NB4 (cell line): ENCODE data around the gene ZNF469.

Experiments used
- DNase-seq: peaks from one replicate; pipeline ENCODE4 v3.0.0; 2010; ENCODE audit warnings: low read depth
- H3K4me3 ChIP-seq: one replicate; pipeline ENCODE4 v1.5.1; 2011; ENCODE audit warnings: mild to moderate bottlenecking, low read depth, low read length, moderate library complexity
- CTCF ChIP-seq: IDR thresholded peaks from one replicate; pipeline ENCODE4 v1.5.1; 2012; ENCODE audit warnings: low read depth, low read length
- MYC ChIP-seq: IDR thresholded peaks from 2 replicates; pipeline ENCODE4 v1.6.1; 2011; ENCODE audit warnings: low read depth, low read length
- POLR2A ChIP-seq: IDR thresholded peaks from 2 replicates; pipeline ENCODE4 v1.6.1; 2011; ENCODE audit warnings: mild to moderate bottlenecking; ENCODE audit not compliant: insufficient read length; ENCODE audit errors: extremely low read depth
- TF ChIP-seq, protein P1 (sequence below): IDR thresholded peaks from 2 replicates; pipeline ENCODE4 v1.6.1; 2011; ENCODE audit warnings: low read depth, low read length

Gene ZNF469

GRCh38 chr16:88338111-88338510, 44.6 kb upstream of the ZNF469 start:
- no peak overlapping the region for H3K4me3 ChIP-seq
- TF ChIP-seq, protein P1, sequence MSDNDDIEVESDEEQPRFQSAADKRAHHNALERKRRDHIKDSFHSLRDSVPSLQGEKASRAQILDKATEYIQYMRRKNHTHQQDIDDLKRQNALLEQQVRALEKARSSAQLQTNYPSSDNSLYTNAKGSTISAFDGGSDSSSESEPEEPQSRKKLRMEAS: no peak
- TF ChIP-seq MYC (no peak), CTCF (no peak)
- DNase-seq: no peak

DNA sequence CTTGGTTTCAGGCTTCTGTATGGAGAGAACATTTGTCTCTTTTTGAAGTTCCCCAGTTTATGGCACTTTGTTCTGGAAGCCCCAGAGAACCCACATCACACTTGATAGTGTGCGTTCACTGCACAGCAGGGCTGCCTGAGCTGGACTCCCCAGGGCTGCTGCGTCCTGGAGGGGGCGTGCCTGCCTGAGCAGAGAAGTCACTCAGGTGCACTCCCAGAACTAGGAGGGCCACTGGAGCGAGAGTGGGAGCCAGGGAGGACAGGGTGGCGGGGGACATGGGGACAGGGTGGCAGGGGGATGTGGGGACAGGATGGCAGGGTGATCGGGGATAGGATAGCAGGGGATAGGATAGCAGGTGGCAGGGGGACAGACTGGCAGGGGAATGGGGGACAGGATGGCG, 43.9 kb upstream of the ZNF469 start:
- TF ChIP-seq CTCF: no peak
- TF ChIP-seq MYC: no peak
- TF ChIP-seq, protein P1: no peak
- TF ChIP-seq POLR2A: no peak
- no peak for DNase-seq
- H3K4me3 ChIP-seq: no peak overlapping the region

- no peak for TF ChIP-seq MYC
- no peak for TF ChIP-seq POLR2A
- no peak for TF ChIP-seq CTCF
- TF ChIP-seq, protein P1: no peak
- no peak overlapping the region for H3K4me3 ChIP-seq
- DNase-seq: no peak
These were observed 42.6 kb upstream of the ZNF469 start for GRCh38 chr16:88339930-88340754.

DNA sequence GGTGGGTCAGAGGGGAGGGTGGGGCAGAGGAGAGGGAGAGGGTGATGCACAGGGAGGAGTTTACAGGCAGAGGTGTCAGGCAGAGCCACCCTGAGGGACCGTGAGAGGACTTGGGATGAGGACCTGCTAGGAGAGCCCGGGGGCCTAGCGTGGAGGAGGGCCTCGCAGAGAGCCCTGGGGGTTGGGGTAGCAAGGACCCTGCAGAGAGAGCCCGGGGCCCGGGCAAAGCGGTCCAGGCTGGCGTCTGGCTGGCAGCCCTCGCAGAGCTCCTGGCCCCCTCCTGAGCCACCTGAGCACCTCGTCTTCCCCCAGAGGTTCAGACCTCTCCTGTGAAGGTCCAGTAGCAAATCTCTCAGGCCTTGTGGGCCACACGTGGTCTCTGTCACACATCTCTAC, 42.0 kb upstream of the ZNF469 start:
- H3K4me3 ChIP-seq: no peak overlapping the region
- TF ChIP-seq, protein P1: no peak
- TF ChIP-seq POLR2A (no peak), MYC (no peak), CTCF (no peak)
- DNase-seq: no peak

GRCh38 chr16:88341551-88342290, 41.0 kb upstream of the ZNF469 start:
- DNase-seq: no peak
- no peak overlapping the region for H3K4me3 ChIP-seq
- TF ChIP-seq, protein P1: no peak
- TF ChIP-seq POLR2A: no peak
- no peak for TF ChIP-seq MYC

DNA sequence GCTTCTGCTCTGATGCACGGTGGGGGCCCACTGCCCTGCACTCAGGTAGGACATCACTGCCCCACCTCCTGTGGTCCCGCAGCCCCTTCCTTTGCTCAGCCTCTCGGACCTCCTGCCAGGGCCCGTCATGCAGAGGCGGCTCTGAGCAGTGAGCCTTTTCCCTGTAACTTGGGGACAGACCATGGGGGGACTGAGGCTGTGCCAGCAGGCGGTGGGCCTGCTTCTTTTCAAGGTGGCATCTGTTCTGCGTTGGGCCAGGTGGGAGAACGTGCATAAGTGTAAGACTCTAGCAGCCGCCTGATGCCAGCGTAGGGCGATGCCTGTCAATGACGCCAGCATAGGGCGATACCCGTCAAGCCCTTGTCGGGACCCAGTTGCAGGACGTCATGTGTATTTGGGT, 40.3 kb upstream of the ZNF469 start:
- H3K4me3 ChIP-seq: no peak overlapping the region
- no peak for DNase-seq
- TF ChIP-seq POLR2A: no peak
- TF ChIP-seq CTCF: no peak
- no peak for TF ChIP-seq MYC
- TF ChIP-seq, protein P1: no peak
